HPDE6-E6E7 (cell line): ENCODE measurements around the gene LHX5.
A peak's percentile ranks its signal among the peaks of the same experiment; 100 is the strongest.

Experiments
- DNase-seq: peaks from one replicate; pipeline ENCODE4 v3.0.0; 2011; ENCODE audit warnings: missing footprints; ENCODE audit errors: extremely low spot score

Gene LHX5

DNA sequence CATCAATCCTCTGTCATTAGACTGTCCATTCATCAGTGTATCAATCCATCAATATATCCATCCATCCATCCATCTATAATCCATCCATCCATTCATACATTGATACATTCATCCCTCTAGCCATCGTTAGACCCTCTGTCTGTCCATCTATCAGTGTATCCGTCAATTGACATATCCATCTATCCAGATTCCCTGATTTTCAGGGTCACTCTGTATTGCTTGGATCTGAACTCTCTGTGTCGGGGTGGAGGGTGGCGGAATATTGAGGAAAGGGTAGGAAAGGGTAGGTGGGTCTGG is 32.4 kb downstream of the LHX5 start:
- DNase-seq = no peak

DNA sequence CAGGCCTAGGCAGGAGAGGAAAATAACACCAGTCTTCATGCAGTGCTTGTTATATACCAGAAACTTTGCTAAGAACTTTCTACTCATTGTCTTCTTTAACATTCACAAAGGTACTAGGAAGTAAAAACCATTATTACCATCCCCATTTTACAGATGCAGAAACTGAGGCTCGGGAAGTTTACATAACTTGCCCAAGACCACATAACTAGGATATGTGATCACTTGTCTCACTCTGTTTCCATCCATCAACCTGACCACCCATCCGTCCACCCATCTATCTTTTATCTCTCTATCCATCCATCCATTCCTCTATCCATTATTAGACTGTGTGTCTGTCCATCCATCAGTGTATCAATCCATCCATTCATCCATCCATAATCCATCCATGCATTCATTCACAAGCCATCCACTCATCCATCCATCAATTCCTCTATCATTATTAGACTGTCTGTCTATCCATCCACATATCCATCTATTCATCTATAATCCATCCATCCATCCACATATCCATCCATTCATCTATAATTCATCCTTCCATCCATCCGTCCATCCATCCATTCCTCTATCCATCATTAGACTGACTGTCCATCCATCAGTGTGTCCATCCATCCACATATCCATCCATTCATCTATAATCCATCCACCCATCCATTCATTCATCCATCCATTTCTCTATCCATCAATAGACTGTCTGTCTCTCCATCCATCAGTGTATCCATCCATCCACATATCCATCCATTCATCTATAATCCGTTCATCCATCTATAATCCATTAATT is 33.0 kb downstream of the LHX5 start:
- DNase-seq = no peak

DNA sequence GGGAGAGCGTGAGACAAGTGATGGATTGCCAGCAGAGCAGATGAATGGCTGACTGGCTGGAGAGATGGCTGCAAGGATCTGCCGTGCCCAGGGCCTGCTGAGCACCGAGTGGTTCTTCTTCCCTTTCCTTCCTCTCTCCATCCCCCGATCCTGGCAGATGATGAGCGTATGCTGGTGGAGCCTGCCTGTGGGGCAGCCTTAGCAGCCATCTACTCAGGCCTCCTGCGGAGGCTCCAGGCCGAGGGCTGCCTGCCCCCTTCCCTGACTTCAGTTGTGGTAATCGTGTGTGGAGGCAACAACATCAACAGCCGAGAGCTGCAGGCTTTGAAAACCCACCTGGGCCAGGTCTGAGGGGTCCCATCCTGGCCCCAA is 34.0 kb downstream of the LHX5 start:
- DNase-seq = no peak

DNA sequence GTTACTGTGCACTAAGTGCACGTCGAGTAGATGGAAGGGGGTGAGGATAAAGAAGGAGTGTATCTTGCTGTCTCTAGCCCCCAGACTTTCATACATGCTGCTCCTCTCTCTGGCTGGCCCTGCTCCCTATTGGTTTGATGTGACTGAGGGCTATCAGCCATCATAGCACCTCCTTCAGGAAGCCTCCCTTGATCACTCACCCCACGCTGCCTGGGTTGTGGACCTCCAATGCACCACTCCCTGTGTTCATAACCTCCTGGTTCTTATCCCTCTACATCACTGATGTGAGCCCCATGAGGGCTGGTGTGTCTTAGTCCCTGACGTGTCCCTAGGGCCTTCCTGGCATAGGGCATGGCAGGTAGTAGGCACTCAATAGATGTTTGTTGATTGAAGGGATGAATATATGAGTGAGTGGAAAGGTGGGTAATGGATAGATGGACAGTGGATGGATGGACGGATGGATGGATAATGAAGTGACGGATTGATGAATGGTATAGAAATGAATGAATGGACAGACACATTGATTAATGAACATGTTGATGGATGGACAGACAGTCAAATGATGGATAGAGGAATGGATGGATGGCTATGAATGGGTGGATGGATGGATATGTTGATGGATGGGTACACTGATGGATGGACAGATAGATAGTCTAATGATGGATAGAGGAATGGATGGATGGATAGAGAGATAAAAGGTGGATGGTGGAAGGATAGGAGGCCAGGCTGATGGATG is 34.5 kb downstream of the LHX5 start:
- no peak for DNase-seq

DNA sequence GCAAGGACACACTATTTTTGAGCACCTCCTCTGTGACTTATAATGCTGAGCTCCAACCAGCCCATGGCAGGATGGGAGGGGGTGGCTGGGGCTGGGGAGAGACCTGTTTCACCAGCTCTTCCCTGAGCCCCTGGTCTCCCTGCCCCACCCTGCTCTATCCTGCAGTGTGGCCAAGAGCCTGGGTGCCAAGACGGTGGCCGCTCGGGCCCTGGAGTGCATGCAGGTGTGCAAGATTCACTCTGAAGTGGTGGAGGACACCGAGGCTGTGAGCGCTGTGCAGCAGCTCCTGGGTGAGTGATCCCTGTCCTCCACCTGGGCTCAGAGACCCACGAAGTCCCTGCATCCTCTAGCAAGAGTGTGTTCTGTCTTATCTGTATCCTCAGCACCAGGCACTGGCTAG is 35.1 kb downstream of the LHX5 start:
- DNase-seq = no peak

DNA sequence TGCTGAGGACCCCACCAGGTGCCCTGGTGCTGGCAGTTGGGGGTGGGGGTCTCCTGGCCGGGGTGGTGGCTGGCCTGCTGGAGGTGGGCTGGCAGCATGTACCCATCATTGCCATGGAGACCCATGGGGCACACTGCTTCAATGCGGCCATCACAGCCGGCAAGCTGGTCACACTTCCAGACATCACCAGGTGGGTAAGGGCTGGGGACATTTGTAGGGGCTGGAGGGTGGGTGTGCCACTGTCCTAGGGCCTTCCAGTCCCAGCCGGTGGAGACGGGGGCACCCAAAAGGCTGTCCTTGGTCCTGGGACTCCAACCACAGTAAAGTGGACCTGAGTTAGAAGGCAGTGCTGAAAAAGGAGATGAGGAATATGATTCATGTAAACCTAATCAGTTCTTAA is 36.3 kb downstream of the LHX5 start:
- DNase-seq = no peak

DNA sequence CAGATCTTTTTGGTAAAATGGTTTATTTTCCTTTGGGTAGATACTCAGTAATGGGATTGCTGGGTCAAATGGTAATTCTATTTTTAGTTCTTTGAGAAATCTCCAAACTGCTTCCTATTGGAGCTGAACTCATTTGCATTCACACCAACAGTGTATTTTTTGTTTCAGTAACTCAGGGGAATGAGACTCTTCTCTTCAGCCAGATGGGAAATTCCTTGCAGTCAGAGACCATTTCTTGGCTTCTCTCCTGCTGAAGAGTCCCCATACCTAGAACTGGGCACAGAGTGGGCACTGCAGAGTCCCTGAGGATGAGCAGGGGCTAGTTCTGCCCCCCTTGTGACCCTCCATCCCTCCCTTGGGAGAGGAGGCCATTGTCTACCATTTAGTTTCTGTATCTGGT is 38.7 kb downstream of the LHX5 start:
- no peak for DNase-seq

DNA sequence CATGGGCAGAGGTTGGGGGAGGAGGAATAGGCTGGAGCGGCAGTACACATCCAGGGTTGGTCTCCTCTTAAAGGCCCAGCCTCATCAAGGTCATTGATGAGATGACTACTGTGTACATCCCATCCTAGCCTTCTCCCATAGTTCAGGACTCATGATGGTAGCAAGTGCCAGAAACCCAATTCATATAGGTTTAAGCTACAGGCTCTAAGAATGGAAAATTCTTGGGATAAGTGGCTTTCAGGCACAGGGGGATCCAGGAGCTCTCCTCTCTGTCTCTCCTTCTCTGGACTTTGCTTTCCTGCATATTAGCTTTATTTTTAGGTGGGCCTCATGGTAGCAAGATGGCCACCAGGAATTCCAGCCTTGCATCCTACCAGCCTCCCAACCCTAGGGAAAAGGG is 43.2 kb downstream of the LHX5 start:
- no peak for DNase-seq

DNA sequence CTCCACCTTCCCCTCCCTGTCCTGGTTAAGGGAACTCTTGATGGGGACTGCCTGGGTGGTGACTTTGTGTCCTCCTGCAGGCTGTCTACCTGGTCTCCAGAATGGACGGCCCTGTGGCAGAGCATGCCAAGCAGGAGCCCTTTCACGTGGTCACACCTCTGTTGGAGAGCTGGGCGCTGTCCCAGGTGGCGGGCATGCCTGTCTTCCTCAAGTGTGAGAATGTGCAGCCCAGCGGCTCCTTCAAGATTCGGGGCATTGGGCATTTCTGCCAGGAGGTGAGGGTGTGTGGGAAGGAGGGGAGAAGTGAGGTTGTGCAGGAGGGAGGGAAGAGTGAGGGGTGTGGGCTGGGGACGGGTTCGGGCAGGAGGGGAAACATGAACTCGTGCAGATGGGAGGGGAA is 43.8 kb downstream of the LHX5 start:
- no peak for DNase-seq

DNA sequence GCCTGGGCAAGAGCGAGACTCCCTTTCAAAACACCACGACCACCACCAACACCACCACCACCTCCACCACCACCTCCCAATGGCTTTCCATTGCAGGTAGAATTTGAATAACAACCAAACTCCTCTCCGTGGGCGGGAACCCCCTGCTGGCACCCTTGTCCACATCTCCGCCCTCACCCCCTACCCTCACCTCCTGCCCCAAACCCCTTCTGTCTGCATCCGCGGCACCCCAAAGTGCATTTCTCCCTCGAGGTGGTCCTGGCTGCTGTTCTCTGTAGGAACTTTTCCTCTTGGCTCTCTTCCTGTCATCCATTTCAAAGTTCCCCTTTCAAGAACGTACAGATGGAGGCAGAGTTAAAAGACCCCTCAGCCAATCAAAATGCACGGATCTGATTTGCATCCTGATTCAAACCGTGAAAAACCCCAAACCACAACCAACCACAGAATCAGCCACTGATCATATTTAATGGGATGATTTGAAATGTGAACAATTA is 45.7 kb downstream of the LHX5 start:
- no peak for DNase-seq

DNA sequence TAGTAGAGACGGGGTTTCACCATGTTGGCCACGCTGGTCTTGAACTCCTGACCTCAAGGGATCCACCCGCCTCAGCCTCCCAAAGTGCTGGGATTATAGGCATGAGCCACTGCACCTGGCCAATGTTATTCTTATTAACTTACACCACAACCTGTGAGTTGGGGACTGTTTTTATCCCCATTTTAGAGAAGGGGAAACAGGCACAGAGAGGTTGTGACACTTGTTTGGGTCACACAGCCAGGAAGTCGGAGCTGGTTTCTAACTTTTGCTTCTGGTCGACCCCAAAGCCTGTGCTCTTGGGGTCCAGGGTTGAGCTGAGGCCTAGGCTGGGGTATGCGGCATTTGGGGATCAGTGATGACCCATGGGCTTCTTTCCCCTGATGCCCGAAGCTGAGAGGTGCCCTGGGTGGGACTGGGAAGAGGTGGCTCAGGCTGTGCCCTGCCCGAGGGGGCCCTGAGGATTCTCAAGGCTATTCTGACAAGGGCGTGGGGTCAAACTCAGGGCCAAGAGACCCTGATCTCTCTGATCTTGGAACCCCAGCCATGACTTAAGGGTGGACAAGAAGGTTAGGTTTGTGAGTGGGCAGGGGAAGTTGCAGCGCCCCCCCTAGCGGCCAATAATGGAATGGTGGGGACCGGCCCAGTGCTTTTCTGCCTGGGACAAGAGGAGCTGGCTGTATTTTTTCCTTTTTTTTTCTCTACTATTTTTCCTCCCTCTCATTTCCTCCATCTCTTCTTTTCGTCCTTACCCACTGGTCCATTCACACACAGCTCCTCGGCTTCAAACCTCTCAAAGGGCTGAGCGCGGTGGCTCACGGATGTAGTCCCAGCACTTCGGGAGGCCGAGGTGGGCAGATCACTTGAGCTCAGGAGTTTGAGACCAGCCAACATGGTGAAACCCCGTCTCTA is 46.5 kb downstream of the LHX5 start:
- no peak for DNase-seq

DNA sequence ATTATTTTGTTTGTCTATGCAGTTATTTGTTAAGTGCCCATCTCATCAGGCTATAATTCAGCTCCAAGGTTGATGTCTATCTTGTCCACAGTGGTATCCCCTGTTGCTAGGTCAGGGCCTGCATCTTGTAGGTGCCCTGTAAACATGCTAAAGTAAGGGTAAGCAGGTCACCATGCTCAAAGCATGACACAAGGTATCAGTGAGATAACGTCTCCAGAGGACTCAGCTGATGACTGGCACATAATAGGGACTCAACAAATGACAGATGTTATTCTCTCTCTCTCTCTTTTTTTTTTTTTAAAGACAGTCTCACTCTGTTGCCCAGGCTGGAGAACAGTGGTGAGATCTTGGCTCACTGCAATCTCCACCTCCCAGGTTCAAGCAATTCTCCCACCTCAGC is 47.2 kb downstream of the LHX5 start:
- no peak for DNase-seq

DNA sequence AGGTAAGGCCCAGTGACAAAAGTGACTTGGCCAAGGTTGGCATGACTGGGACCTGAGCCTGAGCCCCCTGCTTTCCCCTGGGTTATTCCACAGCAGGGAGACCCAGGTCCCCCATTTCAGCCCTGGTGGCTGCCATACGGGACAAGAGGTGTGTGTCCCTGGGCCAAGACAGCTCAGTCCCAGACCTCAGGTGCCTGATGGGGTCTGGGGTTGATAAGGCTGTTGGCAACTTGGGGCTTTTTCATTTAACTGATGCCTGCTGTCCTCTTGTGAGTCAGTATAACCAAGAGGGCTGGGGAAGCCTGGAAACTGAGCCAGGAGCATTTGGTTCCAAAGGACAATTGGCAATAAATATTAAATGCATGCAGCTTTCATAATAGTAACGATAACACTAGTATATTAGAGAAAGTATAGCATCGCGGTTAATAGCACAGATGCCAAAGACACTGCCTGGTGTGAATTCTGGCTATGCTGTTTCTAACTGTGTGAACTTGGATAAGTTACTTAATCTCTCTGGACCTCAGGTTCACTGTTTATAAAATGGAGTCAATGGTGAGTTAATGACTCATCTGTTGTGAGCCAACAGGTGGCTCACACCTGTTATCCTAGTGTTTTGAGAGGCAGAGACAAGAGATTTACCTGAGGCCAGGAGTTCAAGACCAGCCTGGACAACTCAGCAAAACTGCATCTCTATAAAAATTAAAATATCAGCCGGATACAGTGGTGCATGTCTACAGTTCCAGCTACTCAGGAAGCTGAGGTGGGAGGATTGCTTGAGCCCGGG is 48.6 kb downstream of the LHX5 start:
- DNase-seq = no peak

DNA sequence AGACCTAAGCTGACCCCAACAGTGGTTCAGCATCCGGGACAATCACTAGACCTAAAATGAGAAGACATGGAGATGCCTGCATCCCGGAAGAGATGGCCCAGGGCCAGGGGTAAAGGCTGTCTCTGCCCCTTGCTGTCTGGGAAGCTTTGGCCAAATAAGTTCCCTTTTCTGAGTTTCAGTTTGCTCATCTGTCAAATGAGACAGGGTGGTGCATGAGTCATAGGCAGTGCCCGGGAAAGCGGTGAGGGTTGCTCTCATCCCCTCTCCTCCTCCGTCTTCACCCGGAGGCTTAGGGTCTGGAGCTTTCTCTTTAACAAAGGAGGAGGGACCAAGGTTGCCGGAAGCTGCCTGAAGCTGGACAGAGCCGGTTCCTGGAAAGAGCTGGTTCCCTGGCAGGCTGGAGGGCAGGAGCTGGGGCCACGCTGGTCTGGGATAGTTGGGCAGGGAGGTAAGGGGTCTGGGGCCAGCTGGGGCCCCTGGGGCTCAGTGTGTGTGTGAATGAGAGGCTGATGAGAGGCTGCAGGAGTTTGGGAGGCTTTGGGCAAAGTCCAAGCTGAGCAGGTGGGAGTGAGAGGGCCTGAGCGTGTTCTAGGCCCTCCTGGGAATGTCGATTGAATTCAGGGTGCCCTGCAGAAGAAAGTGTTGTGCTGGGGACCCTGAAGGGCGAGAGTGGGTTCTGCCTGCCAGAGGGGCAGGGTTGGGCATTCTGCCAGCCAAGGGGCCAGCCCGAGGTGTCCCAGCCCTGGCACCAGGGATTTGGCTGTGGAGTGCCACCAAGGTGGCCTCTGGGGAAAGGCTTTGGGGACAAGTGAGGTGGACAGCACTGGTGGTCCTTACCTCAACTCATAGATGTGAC is 49.4 kb downstream of the LHX5 start, which contains the start of gene SDSL:
SDSL (plus strand) TSS at position 351 of the 856 bp plus-strand sequence. CDS start 5,603 bp downstream, outside the sequence.
- DNase-seq = peak; percentile 95

DNA sequence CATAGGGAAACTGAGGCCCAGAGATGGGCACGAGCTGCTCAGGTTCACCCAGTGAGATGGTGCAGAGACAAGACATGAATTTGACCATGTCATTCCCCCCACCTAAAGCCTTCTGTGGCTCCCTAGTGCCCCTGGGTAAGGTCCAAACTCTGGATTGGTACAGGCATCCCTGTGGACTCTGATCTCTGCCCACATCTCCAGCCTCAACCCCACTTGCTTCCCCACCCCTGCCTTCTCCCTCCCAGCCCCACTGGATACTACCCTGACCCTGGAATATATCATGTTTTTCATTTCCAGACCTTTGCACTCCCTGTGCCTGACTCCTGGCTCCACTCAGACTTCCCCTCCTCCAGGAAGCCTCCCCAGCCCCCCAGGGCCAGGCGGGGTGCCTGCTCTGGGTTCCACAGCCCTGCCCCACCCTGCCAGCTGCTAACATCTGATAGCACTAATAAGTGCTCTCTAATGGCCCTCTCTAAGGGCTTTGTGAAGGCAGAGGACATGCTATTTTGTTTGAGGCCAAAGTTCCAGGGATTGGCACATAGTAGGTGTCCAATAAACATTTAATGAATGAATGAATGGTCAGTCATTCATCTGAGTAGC is 50.6 kb downstream of the LHX5 start:
- DNase-seq = no peak

DNA sequence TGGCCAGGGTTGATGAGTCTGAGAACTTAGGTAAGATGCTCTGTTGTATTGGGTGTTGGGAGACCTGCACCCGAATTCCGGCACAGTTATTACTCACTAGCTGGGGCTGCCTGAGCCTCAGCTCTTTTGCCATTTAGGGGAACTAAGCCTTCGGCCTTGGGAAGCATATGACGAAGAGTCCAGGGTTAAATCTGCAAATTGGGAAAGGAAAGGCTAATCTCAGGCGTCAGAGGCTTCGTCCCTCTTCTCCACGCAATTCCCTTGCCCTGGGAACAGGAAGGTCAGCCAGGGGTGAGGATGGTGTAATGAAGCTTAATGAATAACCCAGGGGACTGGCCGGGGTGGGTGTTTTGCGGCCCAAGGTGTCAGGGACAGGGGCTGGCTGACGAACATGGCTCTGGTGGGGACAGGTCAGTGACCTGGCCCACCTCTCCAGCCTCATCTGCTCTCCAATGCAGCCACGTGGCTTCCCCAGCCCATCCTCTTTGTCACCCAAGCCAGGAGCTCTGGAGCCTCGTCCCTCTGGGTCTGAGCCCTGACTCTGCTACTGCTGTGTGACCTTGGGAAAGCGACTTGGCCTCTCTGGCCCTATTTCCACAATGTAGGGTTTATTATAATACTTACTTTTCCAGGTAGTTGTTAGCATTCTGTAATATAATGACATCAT is 53.3 kb downstream of the LHX5 start:
- DNase-seq = no peak

DNA sequence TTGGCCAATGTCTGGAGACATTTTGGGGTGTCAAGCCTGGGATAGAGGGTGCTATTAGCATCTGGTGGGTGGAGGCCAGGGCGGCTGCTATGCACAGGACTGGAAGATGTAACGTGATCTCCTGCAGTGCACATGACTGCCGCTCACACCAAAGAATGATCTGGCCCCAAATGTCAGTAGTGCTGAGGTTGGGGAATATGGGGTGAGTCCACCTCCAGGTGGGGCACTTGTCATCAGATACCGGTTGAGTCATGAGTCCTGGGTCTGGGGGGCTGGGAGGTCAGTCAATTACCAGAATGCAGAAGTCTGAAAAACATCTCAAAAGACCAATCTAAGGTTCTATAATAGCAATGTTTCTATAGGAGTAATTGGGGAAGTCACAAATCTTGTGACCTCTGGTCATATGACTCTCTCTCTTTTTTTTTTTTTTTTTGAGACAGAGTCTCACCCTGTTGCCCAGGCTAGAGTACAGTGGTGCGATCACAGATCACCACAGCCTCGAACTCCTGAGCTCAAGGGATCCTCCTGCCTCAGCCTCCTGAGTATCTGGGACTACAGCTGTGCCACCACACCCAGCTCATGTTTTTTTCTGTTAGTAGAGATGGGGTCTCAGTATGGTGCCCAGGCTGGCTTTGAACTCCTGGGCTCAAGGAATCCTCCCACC is 55.4 kb downstream of the LHX5 start:
- DNase-seq = no peak

DNA sequence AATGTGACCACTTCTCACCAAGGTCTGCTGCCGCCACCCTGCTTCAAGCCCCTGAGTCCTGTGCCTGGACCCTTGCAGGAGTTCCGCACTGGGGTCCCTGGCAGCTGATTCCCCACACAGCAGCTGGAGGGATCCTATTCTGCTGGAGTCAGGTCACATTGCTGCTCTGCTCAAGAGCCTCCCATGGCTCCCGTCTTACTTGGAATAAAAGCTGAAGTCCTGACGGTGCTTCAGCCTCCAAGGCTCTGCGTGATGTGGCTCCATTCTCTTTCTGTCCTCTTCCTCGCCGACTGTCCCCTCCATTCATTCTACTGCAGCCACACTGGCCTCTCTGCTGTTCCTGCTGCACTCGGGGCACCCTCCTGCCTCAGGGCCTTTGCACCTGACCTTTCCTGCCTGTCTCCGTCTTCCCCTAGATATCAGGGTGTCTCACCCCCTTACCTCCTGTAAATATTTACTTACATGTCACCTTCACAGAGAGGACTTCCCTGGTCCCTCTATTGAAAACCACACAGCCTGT is 57.1 kb downstream of the LHX5 start:
- no peak for DNase-seq

DNA sequence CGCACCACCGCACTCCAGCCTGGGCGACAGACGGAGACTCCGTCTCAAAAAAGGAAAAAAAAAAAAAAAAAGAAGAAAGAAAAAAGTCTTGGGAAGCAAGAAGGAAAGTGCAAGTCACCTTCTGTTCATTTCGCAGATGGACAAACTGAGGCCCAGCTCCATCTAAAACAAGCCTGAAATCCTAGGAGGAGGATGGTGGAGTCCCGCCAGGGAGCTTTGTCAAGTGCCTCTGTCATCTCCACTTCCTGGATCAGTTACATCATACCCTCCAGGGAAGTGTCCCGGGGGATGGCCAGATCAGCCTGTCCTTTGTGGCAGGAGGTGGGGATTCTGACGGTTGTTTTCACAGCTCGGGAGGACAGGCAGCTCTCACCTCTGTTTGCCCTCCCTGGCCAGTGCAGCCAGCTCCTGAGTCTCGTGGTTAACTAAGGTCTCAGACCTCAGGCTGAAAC is 58.2 kb downstream of the LHX5 start:
- DNase-seq = no peak
